Progenitor cell of endocrine pancreas (in vitro differentiated cells): ENCODE measurements around the gene ATP8A2. TPM values are rescaled to one million over a fixed set of nuclear protein-coding genes. Genes with fewer than 3 reads are reported as not detected.
A peak's percentile ranks its signal among the peaks of the same experiment; 100 is the strongest.

Experiments
- DNase-seq: peaks from one replicate; pipeline ENCODE4 v3.0.0; 2021; ENCODE audit warnings: low spot score; ENCODE audit not compliant: unreplicated experiment
- H3K27ac Mint-ChIP-seq: 2 replicates; pipeline ENCODE4 v1.8.0; 2021; ENCODE audit warnings: mild to moderate bottlenecking, moderate library complexity, mixed read lengths
- H3K27me3 Mint-ChIP-seq: 2 replicates; pipeline ENCODE4 v1.8.0; 2021; ENCODE audit warnings: mixed read lengths
- H3K36me3 Mint-ChIP-seq: 2 replicates; pipeline ENCODE4 v1.8.0; 2022; ENCODE audit warnings: mixed read lengths; ENCODE audit not compliant: insufficient read depth
- H3K4me1 Mint-ChIP-seq: 2 replicates; pipeline ENCODE4 v1.8.0; 2021; ENCODE audit warnings: low read depth, mixed read lengths
- H3K4me3 Mint-ChIP-seq: 2 replicates; pipeline ENCODE4 v1.8.0; 2021; ENCODE audit warnings: low read depth, mild to moderate bottlenecking, moderate library complexity, mixed read lengths
- H3K9me3 Mint-ChIP-seq: 2 replicates; pipeline ENCODE4 v1.8.0; 2021; ENCODE audit warnings: low read depth, mixed read lengths
- total RNA-seq: library from RNA; stranded (reverse); gene quantifications from 2 replicates; pipeline ENCODE4 v1.2.1, GENCODE V29; 2021
- TF ChIP-seq, protein P1 (sequence below): fragments of 200-600 bp; sonication (generic); IDR thresholded peaks from one replicate; pipeline ENCODE4 v1.5.0; 2021; ENCODE audit warnings: antibody characterized with exemption, mild to moderate bottlenecking; ENCODE audit not compliant: unreplicated experiment

The ATP8A2 gene
- total RNA-seq, 1 donor from 2014 or later = 0.38 TPM

DNA sequence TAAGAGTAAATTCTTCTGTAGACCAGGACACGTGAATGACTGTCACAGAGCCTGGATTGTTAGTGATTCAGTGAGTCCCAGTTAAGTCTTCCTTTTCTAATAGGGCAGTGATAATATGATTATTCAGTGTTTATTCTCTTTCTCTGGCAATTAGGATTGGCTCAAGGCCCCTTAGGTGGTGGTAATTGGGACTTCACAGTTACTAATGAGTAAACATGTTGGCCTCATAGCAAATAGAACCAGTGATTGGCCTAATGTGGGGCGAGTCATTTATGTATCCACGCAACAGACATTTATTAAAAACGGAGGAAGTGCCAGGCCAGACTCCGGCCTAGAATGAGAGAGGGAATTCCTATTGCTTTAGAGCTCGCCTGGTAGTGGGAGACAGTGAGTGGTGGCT lies 607.6 kb downstream of the ATP8A2 start:
- Mint-ChIP-seq H3K9me3 (no peaks in the 10 kb centered on the region), H3K27me3 (no peaks in the 10 kb centered on the region), H3K4me1 (peaks cover 47% of the 10 kb centered on the region), H3K27ac (peak overlapping the region; percentile 74), H3K4me3 (no peak overlapping the region), H3K36me3 (no peaks in the 10 kb centered on the region)
- TF ChIP-seq, protein P1, sequence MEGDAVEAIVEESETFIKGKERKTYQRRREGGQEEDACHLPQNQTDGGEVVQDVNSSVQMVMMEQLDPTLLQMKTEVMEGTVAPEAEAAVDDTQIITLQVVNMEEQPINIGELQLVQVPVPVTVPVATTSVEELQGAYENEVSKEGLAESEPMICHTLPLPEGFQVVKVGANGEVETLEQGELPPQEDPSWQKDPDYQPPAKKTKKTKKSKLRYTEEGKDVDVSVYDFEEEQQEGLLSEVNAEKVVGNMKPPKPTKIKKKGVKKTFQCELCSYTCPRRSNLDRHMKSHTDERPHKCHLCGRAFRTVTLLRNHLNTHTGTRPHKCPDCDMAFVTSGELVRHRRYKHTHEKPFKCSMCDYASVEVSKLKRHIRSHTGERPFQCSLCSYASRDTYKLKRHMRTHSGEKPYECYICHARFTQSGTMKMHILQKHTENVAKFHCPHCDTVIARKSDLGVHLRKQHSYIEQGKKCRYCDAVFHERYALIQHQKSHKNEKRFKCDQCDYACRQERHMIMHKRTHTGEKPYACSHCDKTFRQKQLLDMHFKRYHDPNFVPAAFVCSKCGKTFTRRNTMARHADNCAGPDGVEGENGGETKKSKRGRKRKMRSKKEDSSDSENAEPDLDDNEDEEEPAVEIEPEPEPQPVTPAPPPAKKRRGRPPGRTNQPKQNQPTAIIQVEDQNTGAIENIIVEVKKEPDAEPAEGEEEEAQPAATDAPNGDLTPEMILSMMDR = no peak
- no peak for DNase-seq

DNA sequence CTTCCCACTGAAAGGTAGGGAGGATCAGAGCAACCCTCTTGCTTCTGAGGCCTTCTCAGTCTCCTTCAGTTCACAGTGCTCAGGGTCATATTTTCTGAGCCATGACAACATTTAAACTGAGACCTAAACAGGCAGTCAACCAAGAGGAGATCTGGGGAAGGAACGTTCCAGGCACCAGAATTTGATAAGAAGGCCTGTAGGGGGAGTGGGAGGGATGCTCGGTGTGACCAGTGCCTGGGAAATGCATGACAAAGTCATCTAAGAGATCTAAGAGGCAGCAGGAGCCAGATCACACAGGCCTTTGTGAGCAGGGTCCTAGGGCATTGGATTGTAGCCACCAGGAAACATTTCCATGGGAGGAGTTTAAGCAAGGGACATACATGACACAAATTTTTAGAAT lies 608.5 kb downstream of the ATP8A2 start:
- H3K9me3 Mint-ChIP-seq = no peaks in the 10 kb centered on the region
- no peaks in the 10 kb centered on the region for H3K27me3 Mint-ChIP-seq
- H3K4me1 Mint-ChIP-seq = peaks cover 46% of the 10 kb centered on the region
- TF ChIP-seq, protein P1 = peak; percentile 27
- no peaks in the 10 kb centered on the region for H3K36me3 Mint-ChIP-seq
- peak overlapping the region; percentile 11 for H3K27ac Mint-ChIP-seq
- DNase-seq = no peak
- H3K4me3 Mint-ChIP-seq = no peak overlapping the region

DNA sequence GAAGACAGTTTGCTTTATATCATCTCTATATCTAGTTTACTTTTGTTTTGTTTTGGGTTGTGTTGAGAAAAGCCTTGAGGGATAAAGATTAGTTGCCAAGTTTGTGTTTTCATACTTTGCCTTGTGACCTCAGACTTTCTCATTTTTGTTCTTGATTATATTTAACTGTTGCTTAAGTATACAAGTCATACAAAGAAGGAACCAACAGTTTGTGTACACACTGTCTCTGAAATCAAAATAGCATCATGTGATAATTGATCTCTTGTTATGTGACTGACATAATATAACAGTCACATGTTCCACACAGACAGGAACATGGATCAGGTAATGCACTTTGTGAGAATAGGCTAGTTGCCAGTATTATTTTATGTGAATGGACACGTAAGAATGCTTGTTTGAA lies 609.3 kb downstream of the ATP8A2 start:
- no peaks in the 10 kb centered on the region for H3K27me3 Mint-ChIP-seq
- TF ChIP-seq, protein P1 = no peak

DNA sequence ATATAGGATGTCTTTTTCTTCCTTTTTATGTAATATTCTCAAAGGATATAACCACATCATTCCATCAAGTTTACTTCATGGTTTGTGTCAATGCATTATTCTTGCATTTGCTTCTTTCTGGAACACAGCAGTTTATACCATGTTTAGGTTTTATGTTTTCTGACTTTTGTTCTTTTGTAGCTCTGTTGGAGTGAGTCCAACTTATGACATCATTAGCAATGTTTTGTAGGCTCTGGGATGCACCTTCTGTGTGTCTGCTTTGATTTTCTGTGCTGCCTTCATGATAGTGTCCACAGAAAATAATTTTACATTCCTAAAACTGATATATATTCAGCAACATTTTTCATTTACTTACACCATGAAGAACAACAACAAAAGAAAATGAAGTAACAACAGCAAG lies 611.1 kb downstream of the ATP8A2 start:
- DNase-seq = no peak
- TF ChIP-seq, protein P1 = no peak
- peaks cover 3% of the 10 kb centered on the region for H3K9me3 Mint-ChIP-seq
- no peaks in the 10 kb centered on the region for H3K36me3 Mint-ChIP-seq
- no peaks in the 10 kb centered on the region for H3K27me3 Mint-ChIP-seq
- peaks cover 33% of the 10 kb centered on the region for H3K4me1 Mint-ChIP-seq
- H3K27ac Mint-ChIP-seq = no peak overlapping the region
- H3K4me3 Mint-ChIP-seq = no peak overlapping the region

More for the DNA sequence above, 609.3 kb downstream of the ATP8A2 start:
- peaks cover 44% of the 10 kb centered on the region for H3K4me1 Mint-ChIP-seq
- no peak overlapping the region for H3K27ac Mint-ChIP-seq
- no peaks in the 10 kb centered on the region for H3K36me3 Mint-ChIP-seq
- DNase-seq = no peak
- H3K4me3 Mint-ChIP-seq = no peak overlapping the region
- no peaks in the 10 kb centered on the region for H3K9me3 Mint-ChIP-seq

DNA sequence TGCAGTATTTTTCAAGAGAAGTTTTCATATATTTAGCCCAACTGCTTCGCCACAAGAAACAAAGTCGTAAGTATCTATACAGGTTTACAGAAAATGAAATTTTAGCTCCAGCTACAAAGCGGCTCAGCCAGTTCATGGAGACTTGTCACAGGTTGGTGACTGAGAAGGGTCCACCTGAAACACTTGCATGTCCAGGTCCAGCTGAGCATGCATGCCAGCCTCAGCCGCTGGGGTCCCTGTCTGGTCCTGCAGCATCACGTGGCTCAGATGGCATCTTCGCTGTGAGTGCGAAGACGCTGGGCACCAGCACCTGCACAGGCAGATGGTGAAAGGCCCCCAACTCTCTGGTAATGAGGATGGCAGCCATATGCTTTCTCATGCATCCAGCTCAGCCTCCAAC lies 616.2 kb downstream of the ATP8A2 start:
- Mint-ChIP-seq H3K4me1 (peaks cover 18% of the 10 kb centered on the region), H3K27ac (no peak overlapping the region), H3K36me3 (no peaks in the 10 kb centered on the region), H3K4me3 (no peak overlapping the region), H3K27me3 (no peaks in the 10 kb centered on the region), H3K9me3 (peaks cover 3% of the 10 kb centered on the region)
- TF ChIP-seq, protein P1 = no peak
- no peak for DNase-seq
